Liver (tissue), 3 donors: ENCODE measurements around the gene NPIPA5.
"Not testable (repeated sequence)": the region's sequence is repeated elsewhere in the genome, so short reads cannot be mapped to it uniquely, and the experiment has no call there.

ENCODE experiments used
- HNF4G ChIP-seq: IDR thresholded peaks from 2 replicates; pipeline ENCODE4 v1.6.1; 2016; ENCODE audit warnings: antibody characterized with exemption
- SP1 ChIP-seq: IDR thresholded peaks from 2 replicates; pipeline ENCODE4 v1.6.1; 2018; ENCODE audit warnings: antibody characterized with exemption, mild to moderate bottlenecking
- YY1 ChIP-seq: IDR thresholded peaks from 2 replicates; pipeline ENCODE4 v1.6.1; 2016; ENCODE audit warnings: antibody characterized with exemption, mild to moderate bottlenecking
- TF ChIP-seq, protein P1 (sequence below): fragments of 150-350 bp; IDR thresholded peaks from 2 replicates; pipeline ENCODE4 v1.5.1; 2017; ENCODE audit warnings: improper control_type of control experiment, low read depth, low read length; ENCODE audit not compliant: missing input control
- TF ChIP-seq, protein P2 (sequence below): IDR thresholded peaks from 2 replicates; pipeline ENCODE4 v1.6.1; 2016; ENCODE audit warnings: antibody characterized with exemption
- TF ChIP-seq, protein P3 (sequence below): IDR thresholded peaks from 2 replicates; pipeline ENCODE4 v1.6.1; 2016; ENCODE audit warnings: antibody characterized with exemption, mild to moderate bottlenecking
- donor health status: healthy.
- donor health status: healthy.

DNA sequence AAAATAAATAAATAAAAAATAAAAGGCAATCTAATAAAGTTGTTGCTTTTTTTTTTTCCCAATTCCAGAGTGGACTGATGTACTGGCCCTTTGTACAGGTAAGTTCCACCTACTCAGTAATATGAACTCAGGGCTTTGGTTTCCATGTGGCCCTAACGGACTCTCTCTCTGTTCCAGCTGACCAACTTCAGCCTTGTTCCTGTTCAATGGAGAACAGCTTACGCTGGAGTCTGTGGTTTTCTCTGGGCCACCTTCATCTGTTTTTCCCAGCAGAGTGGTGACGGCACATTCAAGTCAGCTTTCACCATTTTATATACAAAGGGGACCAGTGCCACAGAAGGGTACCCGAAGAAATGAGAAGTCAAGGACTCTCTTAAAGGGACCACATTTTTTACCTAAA is 29.7 kb upstream of the NPIPA5 start:
- TF ChIP-seq, protein P1, sequence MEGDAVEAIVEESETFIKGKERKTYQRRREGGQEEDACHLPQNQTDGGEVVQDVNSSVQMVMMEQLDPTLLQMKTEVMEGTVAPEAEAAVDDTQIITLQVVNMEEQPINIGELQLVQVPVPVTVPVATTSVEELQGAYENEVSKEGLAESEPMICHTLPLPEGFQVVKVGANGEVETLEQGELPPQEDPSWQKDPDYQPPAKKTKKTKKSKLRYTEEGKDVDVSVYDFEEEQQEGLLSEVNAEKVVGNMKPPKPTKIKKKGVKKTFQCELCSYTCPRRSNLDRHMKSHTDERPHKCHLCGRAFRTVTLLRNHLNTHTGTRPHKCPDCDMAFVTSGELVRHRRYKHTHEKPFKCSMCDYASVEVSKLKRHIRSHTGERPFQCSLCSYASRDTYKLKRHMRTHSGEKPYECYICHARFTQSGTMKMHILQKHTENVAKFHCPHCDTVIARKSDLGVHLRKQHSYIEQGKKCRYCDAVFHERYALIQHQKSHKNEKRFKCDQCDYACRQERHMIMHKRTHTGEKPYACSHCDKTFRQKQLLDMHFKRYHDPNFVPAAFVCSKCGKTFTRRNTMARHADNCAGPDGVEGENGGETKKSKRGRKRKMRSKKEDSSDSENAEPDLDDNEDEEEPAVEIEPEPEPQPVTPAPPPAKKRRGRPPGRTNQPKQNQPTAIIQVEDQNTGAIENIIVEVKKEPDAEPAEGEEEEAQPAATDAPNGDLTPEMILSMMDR = not testable (repeated sequence)
- TF ChIP-seq YY1, SP1, HNF4G: not testable (repeated sequence)
- TF ChIP-seq, protein P2, sequence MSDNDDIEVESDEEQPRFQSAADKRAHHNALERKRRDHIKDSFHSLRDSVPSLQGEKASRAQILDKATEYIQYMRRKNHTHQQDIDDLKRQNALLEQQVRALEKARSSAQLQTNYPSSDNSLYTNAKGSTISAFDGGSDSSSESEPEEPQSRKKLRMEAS = not testable (repeated sequence)
- TF ChIP-seq, protein P3, sequence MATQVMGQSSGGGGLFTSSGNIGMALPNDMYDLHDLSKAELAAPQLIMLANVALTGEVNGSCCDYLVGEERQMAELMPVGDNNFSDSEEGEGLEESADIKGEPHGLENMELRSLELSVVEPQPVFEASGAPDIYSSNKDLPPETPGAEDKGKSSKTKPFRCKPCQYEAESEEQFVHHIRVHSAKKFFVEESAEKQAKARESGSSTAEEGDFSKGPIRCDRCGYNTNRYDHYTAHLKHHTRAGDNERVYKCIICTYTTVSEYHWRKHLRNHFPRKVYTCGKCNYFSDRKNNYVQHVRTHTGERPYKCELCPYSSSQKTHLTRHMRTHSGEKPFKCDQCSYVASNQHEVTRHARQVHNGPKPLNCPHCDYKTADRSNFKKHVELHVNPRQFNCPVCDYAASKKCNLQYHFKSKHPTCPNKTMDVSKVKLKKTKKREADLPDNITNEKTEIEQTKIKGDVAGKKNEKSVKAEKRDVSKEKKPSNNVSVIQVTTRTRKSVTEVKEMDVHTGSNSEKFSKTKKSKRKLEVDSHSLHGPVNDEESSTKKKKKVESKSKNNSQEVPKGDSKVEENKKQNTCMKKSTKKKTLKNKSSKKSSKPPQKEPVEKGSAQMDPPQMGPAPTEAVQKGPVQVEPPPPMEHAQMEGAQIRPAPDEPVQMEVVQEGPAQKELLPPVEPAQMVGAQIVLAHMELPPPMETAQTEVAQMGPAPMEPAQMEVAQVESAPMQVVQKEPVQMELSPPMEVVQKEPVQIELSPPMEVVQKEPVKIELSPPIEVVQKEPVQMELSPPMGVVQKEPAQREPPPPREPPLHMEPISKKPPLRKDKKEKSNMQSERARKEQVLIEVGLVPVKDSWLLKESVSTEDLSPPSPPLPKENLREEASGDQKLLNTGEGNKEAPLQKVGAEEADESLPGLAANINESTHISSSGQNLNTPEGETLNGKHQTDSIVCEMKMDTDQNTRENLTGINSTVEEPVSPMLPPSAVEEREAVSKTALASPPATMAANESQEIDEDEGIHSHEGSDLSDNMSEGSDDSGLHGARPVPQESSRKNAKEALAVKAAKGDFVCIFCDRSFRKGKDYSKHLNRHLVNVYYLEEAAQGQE = not testable (repeated sequence)
